GM12801 (cell line): Measurements from ENCODE around the gene FAM222B.

ENCODE experiments used
- TF ChIP-seq, protein P1 (sequence below): IDR thresholded peaks from one replicate; pipeline ENCODE4 v1.5.1; 2011; ENCODE audit warnings: control low read depth; ENCODE audit not compliant: insufficient read length; ENCODE audit errors: extremely low read depth

Gene FAM222B

DNA sequence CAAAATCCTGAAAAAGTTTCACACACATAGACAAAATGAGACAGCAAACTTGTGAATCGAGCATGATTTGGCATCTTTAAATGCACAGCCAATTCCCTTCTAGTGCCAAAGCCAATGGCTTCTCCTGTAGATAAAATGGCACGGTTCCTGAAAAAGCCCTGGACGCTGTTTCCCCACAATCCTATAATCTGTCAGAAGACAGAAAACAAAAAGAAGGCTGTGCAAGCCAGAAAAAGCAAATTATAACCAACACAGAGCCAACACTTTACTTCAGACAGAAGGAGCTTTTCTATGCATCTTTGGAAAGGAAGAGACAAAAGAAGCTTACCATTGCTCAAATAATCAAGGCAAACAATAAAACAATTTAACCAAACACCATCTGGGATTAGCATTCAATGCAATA lies 23.8 kb downstream of the FAM222B start:
- TF ChIP-seq, protein P1, sequence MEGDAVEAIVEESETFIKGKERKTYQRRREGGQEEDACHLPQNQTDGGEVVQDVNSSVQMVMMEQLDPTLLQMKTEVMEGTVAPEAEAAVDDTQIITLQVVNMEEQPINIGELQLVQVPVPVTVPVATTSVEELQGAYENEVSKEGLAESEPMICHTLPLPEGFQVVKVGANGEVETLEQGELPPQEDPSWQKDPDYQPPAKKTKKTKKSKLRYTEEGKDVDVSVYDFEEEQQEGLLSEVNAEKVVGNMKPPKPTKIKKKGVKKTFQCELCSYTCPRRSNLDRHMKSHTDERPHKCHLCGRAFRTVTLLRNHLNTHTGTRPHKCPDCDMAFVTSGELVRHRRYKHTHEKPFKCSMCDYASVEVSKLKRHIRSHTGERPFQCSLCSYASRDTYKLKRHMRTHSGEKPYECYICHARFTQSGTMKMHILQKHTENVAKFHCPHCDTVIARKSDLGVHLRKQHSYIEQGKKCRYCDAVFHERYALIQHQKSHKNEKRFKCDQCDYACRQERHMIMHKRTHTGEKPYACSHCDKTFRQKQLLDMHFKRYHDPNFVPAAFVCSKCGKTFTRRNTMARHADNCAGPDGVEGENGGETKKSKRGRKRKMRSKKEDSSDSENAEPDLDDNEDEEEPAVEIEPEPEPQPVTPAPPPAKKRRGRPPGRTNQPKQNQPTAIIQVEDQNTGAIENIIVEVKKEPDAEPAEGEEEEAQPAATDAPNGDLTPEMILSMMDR, result no peak

DNA sequence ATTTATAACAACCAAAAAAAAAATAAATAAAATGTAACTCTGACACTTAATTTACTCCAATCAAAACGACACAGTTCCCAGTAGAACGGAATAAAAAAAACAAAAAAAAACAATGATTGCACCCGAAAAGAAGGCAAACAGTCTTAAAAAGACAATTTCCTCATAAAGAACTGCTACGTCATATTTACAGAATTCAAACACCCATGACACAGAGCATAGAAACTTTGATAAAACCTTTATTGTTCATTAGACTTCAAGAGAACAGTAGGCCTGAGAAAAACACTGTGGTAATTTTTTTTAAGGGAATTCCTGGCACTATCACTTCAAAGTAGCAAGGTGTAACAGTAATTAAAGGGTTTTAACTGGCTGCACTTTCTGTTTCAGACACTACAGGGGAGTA lies 26.1 kb downstream of the FAM222B start:
- TF ChIP-seq, protein P1, result no peak

DNA sequence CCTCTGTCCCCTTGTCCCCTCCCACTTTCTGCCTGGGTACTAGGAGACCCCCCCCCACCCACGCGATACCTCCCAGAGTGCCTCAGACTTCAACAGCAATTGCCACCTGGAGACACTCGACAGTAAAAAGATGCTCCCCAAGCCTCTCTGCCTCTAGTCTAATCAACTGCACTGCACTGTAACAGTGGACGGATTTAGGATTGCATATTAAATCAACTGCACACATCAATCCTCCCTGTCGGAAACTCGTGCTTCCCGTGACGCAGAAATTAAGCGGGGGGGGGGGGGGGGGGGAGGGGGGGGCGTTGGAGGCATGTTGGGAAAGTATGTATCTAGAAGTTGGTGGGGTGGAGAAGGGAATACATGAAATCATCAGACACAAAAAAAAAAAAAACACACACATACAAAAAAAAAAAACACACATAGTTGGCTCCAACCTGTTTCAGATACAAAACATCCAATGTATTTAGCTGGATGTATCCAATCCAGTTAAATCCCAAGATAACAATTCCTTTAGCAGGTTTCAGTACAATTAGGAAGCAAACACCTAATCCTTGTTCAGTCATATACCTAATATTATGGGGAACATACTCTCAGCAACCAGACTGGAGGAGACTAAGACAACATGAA lies 29.7 kb downstream of the FAM222B start:
- TF ChIP-seq, protein P1, result no peak

DNA sequence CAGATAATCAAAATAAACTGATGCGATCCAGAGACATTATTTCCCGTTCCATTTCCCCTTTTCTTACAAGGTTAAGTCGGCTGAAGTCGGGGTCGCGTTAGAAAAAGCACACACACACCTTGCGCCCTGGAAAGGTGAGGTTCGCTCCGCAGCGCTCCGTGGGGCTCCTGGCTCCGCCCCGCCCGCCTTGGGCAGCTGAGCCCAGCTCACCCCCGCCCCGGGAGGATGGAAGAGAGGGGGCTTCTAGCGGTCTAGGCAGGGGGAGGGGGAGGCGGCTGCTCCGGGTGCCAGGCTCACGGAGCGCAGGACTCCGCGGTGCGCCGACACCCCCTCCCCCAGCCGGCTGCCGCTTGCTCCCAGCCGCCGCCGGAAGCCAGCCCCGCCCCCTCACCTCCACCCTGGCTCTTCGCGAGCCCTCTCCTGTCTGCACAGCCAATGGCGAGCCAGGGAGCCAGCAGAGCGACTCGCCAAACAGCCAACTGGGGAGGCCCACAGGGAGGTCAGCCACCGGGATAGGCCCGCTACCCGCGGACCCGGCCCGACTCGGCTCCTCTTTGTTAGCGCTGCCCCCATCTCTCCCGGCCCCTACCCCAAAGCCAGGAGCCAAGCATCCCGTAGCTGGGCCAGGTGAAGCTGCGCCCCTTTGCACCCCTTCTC lies 30.4 kb downstream of the FAM222B start:
- TF ChIP-seq, protein P1, result no peak

DNA sequence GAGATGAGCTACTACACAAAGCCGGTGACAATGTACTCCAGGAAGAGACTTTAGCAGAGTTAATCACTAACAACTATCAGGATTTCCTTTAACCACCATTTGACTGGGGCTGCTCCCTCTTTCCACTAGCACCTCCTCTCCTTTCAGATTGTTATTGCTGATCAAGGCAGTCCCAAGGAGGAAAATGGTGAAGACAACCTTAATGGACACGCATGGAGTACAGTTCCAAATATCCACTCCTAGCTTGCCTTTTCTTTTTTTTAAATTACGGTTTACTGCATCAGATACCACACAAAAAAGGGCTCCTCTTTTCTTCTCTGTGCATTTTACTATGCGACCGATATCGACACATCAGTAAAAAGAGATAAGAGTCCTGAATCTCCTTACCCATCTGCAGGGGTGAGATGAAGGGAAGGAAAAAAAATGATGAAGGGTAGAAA lies 30.9 kb downstream of the FAM222B start:
- TF ChIP-seq, protein P1, result no peak

DNA sequence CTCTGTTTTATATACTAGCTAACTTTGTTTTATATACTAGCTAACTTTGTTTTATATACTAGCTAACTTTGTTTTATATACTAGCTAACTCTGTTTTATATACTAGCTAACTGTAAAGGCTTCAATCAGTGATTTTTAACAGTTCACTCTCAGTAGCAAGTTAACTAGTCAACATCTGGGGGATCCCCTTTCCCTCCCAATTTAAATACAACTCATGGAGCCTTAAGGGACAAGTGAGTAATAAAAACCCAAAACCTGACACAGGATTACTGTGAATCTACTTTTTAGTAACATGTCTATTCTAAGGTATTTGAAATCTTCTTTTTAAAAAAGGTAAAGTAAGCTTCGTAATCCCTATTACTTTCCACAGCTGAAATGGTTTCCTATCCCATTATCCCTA lies 32.2 kb downstream of the FAM222B start:
- TF ChIP-seq, protein P1, result no peak

DNA sequence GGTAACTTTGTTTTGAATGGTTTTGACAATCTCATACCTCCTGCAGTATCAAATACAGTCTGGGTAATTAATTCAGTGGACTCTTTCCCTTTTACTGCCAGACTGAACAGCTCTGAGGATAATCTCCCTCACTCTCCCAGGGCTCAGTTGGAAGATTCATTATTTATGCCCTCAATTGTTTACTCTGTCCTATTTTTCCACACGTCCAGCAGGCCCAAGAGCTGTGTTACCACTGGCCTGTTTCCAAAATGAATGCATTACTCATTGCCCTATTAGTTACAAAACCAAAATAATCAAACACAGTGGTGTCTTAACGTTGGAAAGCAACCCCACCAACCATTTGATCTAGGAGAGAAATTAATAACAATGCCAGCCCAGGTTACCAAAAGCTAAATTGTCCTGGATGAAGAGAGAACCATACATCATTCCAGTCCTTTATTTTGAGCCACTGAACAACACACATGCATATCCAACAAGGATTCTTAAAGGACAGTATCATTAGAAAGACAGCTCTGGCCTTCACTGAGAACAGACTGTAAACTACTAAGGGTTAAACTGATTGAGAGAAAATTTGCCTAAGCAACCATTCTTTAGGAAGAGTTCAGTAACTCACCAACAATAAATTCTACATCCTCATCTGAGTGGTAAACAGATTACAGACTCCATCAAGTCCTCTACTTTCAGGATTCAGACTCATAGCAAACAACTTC lies 34.5 kb downstream of the FAM222B start:
- TF ChIP-seq, protein P1, result no peak
